Left ventricle myocardium inferior (tissue), 1 donor: Measurements from ENCODE around the gene HEXD. TPM values are rescaled to one million over a fixed set of nuclear protein-coding genes. Genes with fewer than 3 reads are reported as not detected.

Source experiments
- DNase-seq: peaks from one replicate; pipeline ENCODE4 v3.0.0-alpha.2; 2020
- H3K27ac ChIP-seq: fragments of 200-600 bp; replicated peaks from 2 replicates; pipeline ENCODE4 v1.8.0; 2021
- H3K27me3 ChIP-seq: fragments of 200-600 bp; 2 replicates; pipeline ENCODE4 v1.8.0; 2021; ENCODE audit warnings: low read depth
- H3K36me3 ChIP-seq: fragments of 200-600 bp; 2 replicates; pipeline ENCODE4 v1.8.0; 2021
- H3K4me1 ChIP-seq: fragments of 200-600 bp; 2 replicates; pipeline ENCODE4 v1.8.0; 2021
- H3K4me3 ChIP-seq: fragments of 200-600 bp; 2 replicates; pipeline ENCODE4 v1.8.0; 2021; ENCODE audit warnings: mild to moderate bottlenecking, moderate library complexity
- H3K9me3 ChIP-seq: fragments of 200-600 bp; replicated peaks from 2 replicates; pipeline ENCODE4 v1.8.0; 2021
- intact Hi-C: fragments of 100-400 bp; cut with micrococcal nuclease; formaldehyde crosslinking; loops from one replicate; pipeline ENCODE4 v1.11.0; 2022
- total RNA-seq: library from RNA; stranded (reverse); fragmentation: NEBNext Ultra II Directional; extraction: Animal tissue kit (Norgen Biotek cat#: 25700); gene quantifications from one replicate; pipeline ENCODE4 v1.2.1, GENCODE V29; 2021
- TF ChIP-seq, protein P1 (sequence below): fragments of 200-600 bp; IDR thresholded peaks from 2 replicates; pipeline ENCODE4 v1.8.0; 2021; ENCODE audit warnings: antibody characterized with exemption, mild to moderate bottlenecking, borderline replicate concordance
- donor health status: DM: no; HTN: yes; CAD: no; lungs with severe emphysema.

HEXD gene
- total RNA-seq, 1 donor from 2014 or later = 14.1 TPM

DNA sequence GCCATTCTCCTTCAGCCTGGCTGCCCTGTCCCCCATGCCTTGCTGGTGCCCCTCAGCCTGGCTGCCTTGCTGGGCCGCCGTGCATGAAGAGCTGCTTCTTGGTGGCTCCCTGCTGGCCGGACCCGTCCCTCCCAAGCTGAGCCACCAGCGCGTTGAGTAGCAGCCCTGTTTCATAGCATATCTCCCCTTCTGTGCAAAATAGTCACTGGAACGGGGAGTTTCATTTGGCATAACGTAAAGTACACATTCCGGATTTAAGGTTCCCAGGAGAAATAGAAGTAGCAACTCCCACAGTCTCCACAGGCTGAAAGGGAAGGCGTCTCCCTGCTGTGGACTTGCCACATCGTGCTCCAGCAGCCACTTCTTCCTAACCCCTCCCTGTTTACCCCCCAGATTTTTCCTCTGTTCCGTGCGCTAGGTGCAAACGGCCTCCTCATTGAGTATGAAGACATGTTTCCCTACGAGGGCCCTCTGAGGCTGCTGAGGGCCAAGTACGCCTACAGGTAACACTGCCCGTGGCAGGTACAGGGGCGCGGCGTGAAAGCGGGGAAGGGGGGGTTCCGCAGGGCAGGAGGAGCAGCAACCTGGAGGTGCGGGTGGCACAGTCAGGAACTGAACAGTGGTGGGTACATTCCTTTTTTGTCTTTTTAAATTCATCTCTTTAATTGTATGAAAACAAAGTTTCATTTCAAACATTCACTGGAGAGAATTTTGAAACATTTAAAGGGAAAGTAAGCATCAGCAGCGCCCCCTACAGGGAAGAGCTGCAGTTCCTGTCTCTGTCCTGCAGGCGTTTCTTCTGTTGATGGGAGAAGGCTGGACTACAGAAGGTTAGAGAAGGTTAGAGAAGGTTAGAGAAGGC lies 6.1 kb downstream of the HEXD start:
- intact Hi-C loops = no loop called here

DNA sequence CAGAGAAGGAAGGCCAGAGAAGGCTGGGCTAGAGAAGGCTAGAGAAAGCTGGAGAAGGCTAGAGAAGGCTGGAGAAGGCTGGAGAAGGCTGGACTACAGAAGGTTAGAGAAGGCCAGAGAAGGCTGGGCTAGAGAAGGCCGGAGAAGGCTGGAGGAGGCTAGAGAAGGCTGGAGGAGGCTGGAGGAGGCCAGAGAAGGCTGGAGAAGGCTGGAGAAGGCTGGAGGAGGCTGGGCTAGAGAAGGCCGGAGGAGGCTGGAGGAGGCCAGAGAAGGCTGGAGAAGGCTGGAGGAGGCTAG lies 6.7 kb downstream of the HEXD start:
- H3K4me1 ChIP-seq = peaks cover under 1% of the 10 kb centered on the region
- no peak overlapping the region for H3K27ac ChIP-seq
- H3K9me3 ChIP-seq = peaks cover 11% of the 10 kb centered on the region
- no peak overlapping the region for H3K4me3 ChIP-seq
- H3K27me3 ChIP-seq = no peaks in the 10 kb centered on the region
- intact Hi-C loops = no loop called here
- H3K36me3 ChIP-seq = peaks cover 17% of the 10 kb centered on the region
- no peak for DNase-seq
- TF ChIP-seq, protein P1, sequence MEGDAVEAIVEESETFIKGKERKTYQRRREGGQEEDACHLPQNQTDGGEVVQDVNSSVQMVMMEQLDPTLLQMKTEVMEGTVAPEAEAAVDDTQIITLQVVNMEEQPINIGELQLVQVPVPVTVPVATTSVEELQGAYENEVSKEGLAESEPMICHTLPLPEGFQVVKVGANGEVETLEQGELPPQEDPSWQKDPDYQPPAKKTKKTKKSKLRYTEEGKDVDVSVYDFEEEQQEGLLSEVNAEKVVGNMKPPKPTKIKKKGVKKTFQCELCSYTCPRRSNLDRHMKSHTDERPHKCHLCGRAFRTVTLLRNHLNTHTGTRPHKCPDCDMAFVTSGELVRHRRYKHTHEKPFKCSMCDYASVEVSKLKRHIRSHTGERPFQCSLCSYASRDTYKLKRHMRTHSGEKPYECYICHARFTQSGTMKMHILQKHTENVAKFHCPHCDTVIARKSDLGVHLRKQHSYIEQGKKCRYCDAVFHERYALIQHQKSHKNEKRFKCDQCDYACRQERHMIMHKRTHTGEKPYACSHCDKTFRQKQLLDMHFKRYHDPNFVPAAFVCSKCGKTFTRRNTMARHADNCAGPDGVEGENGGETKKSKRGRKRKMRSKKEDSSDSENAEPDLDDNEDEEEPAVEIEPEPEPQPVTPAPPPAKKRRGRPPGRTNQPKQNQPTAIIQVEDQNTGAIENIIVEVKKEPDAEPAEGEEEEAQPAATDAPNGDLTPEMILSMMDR = no peak

More for the DNA sequence above, 6.1 kb downstream of the HEXD start:
- TF ChIP-seq, protein P1 = peak; percentile 59
- Histone ChIP-seq H3K36me3 (peaks cover 17% of the 10 kb centered on the region), H3K27me3 (no peaks in the 10 kb centered on the region), H3K4me3 (no peak overlapping the region), H3K27ac (no peak overlapping the region), H3K9me3 (peaks cover 11% of the 10 kb centered on the region), H3K4me1 (peaks cover 6% of the 10 kb centered on the region)
- no peak for DNase-seq

DNA sequence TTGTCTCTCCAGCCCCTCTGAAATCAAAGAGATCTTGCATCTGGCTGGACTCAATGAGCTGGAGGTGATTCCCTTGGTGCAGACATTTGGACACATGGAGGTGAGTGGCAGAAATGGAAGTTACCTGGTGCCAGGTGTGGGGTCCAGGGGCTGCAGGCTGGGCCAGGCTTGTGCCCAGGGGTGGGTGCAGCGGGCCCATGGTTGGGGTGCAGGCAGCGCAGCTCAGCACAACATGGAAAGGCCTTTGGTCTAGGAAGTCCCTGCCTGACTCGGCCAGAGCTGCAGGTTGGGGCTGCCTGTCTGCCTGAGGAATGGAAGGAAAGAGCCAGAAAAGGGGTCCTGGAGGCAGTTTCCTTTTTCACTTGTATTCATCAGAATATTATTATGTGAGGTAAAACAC lies 10.4 kb downstream of the HEXD start:
- intact Hi-C loops = no loop called here
- Histone ChIP-seq H3K4me3 (no peak overlapping the region), H3K27ac (no peak overlapping the region), H3K27me3 (no peaks in the 10 kb centered on the region), H3K36me3 (no peaks in the 10 kb centered on the region), H3K9me3 (no peaks in the 10 kb centered on the region), H3K4me1 (no peaks in the 10 kb centered on the region)
- TF ChIP-seq, protein P1 = no peak
- DNase-seq = no peak

DNA sequence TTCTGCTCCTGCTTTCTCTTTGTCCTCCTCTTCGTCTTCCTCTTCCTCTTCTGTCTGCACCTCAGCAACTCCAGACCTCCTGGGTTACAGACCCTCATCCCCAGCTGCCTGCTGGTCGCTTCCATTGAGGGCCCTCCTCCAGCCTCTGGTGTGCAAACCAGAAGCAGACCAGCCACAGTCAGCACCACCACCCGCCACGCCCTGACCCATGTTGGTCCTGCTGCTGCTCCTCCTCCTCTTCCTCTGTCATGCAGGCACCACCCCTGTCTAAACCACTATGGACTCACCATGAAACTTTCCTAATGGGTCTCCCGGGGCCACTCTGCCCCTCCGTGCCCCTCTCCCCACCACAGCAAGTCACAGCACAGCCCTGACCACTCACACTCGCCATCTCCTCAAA lies 11.7 kb downstream of the HEXD start:
- TF ChIP-seq, protein P1 = no peak
- Histone ChIP-seq H3K9me3 (no peaks in the 10 kb centered on the region), H3K27me3 (no peaks in the 10 kb centered on the region), H3K4me3 (no peak overlapping the region), H3K27ac (no peak overlapping the region), H3K4me1 (no peaks in the 10 kb centered on the region), H3K36me3 (no peaks in the 10 kb centered on the region)
- DNase-seq = no peak
- intact Hi-C loops = no loop called here

DNA sequence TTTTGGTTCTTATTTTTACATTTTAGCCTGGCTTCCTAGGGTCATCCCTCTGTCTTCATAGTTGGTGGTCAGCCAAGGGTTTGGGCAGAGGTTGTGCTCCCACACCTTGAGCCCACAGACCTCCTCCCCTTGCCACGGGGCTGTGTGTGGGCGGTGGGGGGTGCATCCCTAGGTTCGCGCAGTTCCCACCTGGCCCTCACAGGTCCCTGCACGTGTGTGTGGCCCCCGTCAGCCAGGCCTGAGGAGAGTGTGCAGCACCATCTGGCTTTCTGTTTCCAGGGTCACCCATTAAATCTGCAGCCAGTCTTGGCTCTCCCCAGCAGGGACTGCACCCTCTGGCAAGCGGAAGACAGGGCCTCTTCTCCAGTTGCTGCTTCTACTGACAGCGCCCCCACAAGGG lies 13.9 kb downstream of the HEXD start:
- Histone ChIP-seq H3K27me3 (no peaks in the 10 kb centered on the region), H3K27ac (no peak overlapping the region), H3K4me1 (no peaks in the 10 kb centered on the region), H3K36me3 (peaks cover 10% of the 10 kb centered on the region), H3K4me3 (no peak overlapping the region), H3K9me3 (no peaks in the 10 kb centered on the region)
- intact Hi-C loops = no loop called here
- TF ChIP-seq, protein P1 = no peak
- DNase-seq = no peak
